Measurements from ENCODE around the gene WSB2.

Gene WSB2

GRCh38 chr12:117985182-117985581 lies 75.8 kb downstream of the WSB2 start:
- no peak for DNase-seq

Measured in hematopoietic multipotent progenitor cell treated with erythropoietin and hydrocortisone succinate and interleukin-3 and kit ligand, for 6 days (in vitro differentiated cells).